ENCODE measurements around the gene BACH2. TPM values are rescaled to one million over a fixed set of nuclear protein-coding genes. Genes with fewer than 3 reads are reported as not detected.

BACH2 gene
- total and polyA plus RNA-seq, 8 donors: 0.19 to 10.8 (median 1.4) TPM; not detected in 1

DNA sequence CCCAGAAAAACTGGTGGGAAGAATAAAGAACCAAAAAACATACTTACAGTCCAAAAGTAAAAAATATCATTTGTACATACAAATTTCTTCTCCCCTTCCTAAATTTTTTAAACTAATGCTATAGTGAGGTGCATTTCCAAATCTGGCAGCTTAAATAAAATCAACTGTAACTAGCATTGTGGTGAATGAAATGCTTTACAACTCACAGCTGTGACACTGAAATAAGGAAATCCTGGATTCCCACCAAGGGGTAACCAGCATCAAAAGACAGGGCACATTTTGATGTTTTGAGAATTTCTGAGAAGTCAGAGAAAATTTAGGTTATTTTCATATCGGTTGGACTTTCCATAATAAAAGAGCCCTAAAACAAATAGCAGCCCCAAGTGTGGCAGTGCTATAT is 27.3 kb downstream of the BACH2 start:
- Histone ChIP-seq H3K4me1 (no peaks in the 10 kb centered on the region), H3K9me3 (no peaks in the 10 kb centered on the region), H3K27ac (no peak overlapping the region), H3K4me3 (no peak overlapping the region), H3K27me3 (no peaks in the 10 kb centered on the region), H3K36me3 (no peaks in the 10 kb centered on the region)
- TF ChIP-seq POLR2A (IDR thresholded peaks at IDR 0.05) (no peak), EP300 (IDR thresholded peaks at IDR 0.05) (no peak), POLR2AphosphoS5 (IDR thresholded peaks at IDR 0.05) (no peak)
- TF ChIP-seq, protein P1, sequence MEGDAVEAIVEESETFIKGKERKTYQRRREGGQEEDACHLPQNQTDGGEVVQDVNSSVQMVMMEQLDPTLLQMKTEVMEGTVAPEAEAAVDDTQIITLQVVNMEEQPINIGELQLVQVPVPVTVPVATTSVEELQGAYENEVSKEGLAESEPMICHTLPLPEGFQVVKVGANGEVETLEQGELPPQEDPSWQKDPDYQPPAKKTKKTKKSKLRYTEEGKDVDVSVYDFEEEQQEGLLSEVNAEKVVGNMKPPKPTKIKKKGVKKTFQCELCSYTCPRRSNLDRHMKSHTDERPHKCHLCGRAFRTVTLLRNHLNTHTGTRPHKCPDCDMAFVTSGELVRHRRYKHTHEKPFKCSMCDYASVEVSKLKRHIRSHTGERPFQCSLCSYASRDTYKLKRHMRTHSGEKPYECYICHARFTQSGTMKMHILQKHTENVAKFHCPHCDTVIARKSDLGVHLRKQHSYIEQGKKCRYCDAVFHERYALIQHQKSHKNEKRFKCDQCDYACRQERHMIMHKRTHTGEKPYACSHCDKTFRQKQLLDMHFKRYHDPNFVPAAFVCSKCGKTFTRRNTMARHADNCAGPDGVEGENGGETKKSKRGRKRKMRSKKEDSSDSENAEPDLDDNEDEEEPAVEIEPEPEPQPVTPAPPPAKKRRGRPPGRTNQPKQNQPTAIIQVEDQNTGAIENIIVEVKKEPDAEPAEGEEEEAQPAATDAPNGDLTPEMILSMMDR (IDR thresholded peaks at IDR 0.05): no peak
- DNase-seq: no peak
- 79 to 96% (median 89%) methylated on average over 1 of the region's 1 CpG for whole genome bisulfite sequencing, 5 donors
- intact Hi-C loops (cut with DNase I; ENCODE audit: low total_unique reads): no loop called here

DNA sequence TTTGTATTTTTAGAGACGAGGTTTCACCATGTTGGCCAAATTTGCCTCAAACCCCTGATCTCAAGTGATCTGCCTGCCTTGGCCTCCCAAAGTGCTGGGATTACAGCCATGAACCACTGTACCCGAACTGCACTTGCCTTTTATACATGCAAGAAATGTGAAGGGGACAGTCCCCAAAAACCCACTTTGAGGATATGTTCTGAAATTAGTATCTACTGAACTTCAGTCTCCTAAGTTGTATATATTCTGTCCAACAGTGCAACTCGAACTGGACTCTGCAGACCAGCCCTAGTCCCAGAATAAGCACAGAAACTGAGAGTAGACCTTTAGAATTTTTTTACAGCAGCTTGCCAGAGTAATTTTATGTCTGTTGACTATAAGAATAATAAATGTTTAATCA is 28.5 kb downstream of the BACH2 start:
- H3K27me3 ChIP-seq: no peaks in the 10 kb centered on the region
- TF ChIP-seq, protein P1 (IDR thresholded peaks at IDR 0.05): no peak
- TF ChIP-seq EP300 (IDR thresholded peaks at IDR 0.05) (no peak), POLR2A (IDR thresholded peaks at IDR 0.05) (no peak), POLR2AphosphoS5 (IDR thresholded peaks at IDR 0.05) (no peak)
- H3K27ac ChIP-seq: no peak overlapping the region
- WGBS, 5 donors: 72 to 87% (median 76%) methylated on average over 3 of the region's 3 CpGs
- DNase-seq: no peak
- H3K9me3 ChIP-seq: no peaks in the 10 kb centered on the region
- H3K36me3 ChIP-seq: no peaks in the 10 kb centered on the region
- intact Hi-C loops (cut with DNase I; ENCODE audit: low total_unique reads): no loop called here
- H3K4me1 ChIP-seq: peaks cover 0 to 7% (median 0%) of the 10 kb centered on the region in 4 donors
- no peak overlapping the region for H3K4me3 ChIP-seq

- no peak overlapping the region for H3K27ac ChIP-seq
- peaks cover 0 to 10% (median 0%) of the 10 kb centered on the region in 4 donors for H3K4me1 ChIP-seq
- H3K4me3 ChIP-seq: no peak overlapping the region
- TF ChIP-seq EP300 (IDR thresholded peaks at IDR 0.05) (no peak), POLR2AphosphoS5 (IDR thresholded peaks at IDR 0.05) (no peak), POLR2A (IDR thresholded peaks at IDR 0.05) (no peak)
- TF ChIP-seq, protein P1 (IDR thresholded peaks at IDR 0.05): no peak
- DNase-seq: peak in 1 of 2 donors; percentile 26
- intact Hi-C loops (cut with DNase I; ENCODE audit: low total_unique reads): no loop called here
- no peaks in the 10 kb centered on the region for H3K27me3 ChIP-seq
- 72 to 79% (median 74%) methylated on average over 6 of the region's 6 CpGs for WGBS, 5 donors
- no peaks in the 10 kb centered on the region for H3K36me3 ChIP-seq
- no peaks in the 10 kb centered on the region for H3K9me3 ChIP-seq
These were observed 29.6 kb downstream of the BACH2 start for GRCh38 chr6:90266905-90267621.

DNA sequence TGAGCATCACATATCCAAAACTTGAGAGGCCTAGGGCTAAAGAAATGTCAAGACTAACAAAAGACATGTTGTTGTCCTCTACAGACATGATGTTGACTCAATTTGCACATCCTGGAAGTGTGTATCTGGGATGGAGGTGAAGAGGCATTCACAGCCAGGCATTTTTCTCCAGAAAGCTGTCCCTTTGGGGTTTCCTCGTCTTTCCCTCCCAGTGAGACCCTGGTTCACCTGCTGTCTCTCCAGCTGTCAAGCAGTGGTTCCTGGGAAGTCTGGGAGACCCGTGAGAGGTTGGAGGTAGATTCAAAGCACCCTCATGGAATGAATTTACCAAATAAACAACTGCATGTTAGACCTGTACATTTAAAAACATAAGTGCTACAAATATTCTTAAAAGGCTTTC is 32.1 kb downstream of the BACH2 start:
- Histone ChIP-seq H3K9me3 (no peaks in the 10 kb centered on the region), H3K4me1 (peaks cover 0 to 10% (median 0%) of the 10 kb centered on the region in 4 donors)

More for the DNA sequence above, 32.1 kb downstream of the BACH2 start:
- intact Hi-C loops (cut with DNase I; ENCODE audit: low total_unique reads): no loop called here
- TF ChIP-seq POLR2AphosphoS5 (IDR thresholded peaks at IDR 0.05) (no peak), POLR2A (IDR thresholded peaks at IDR 0.05) (no peak), EP300 (IDR thresholded peaks at IDR 0.05) (no peak)
- TF ChIP-seq, protein P1 (IDR thresholded peaks at IDR 0.05): no peak
- WGBS, 5 donors: 65 to 86% (median 81%) methylated on average over 2 of the region's 2 CpGs
- no peaks in the 10 kb centered on the region for H3K36me3 ChIP-seq
- H3K4me3 ChIP-seq: no peak overlapping the region
- no peak overlapping the region for H3K27ac ChIP-seq
- no peak for DNase-seq
- H3K27me3 ChIP-seq: no peaks in the 10 kb centered on the region

Data from stomach (tissue), 9 donors.